Glutamatergic neuron (in vitro differentiated cells): ENCODE data around the gene UCK1. TPM values are rescaled to one million over a fixed set of nuclear protein-coding genes. Genes with fewer than 3 reads are reported as not detected.

ENCODE experiments used
- DNase-seq: peaks from one replicate; pipeline ENCODE4 v3.0.0; 2022
- H3K27ac Mint-ChIP-seq: one replicate; pipeline ENCODE4 v1.8.0; 2020; ENCODE audit warnings: mild to moderate bottlenecking, mixed read lengths, inconsistent platforms; ENCODE audit not compliant: unreplicated experiment
- H3K27me3 Mint-ChIP-seq: one replicate; pipeline ENCODE4 v1.8.0; 2020; ENCODE audit warnings: mild to moderate bottlenecking, moderate library complexity, mixed read lengths, inconsistent platforms; ENCODE audit not compliant: unreplicated experiment
- H3K36me3 Mint-ChIP-seq: one replicate; pipeline ENCODE4 v1.8.0; 2020; ENCODE audit warnings: mild to moderate bottlenecking, mixed read lengths, inconsistent platforms; ENCODE audit not compliant: unreplicated experiment
- H3K4me1 Mint-ChIP-seq: one replicate; pipeline ENCODE4 v1.8.0; 2020; ENCODE audit warnings: mild to moderate bottlenecking, low read depth, mixed read lengths, inconsistent platforms; ENCODE audit not compliant: unreplicated experiment
- H3K4me3 Mint-ChIP-seq: one replicate; pipeline ENCODE4 v1.8.0; 2020; ENCODE audit warnings: mild to moderate bottlenecking, mixed read lengths, inconsistent platforms; ENCODE audit not compliant: unreplicated experiment
- H3K9me3 Mint-ChIP-seq: one replicate; pipeline ENCODE4 v1.8.0; 2020; ENCODE audit warnings: mild to moderate bottlenecking, moderate library complexity, mixed read lengths, inconsistent platforms; ENCODE audit not compliant: unreplicated experiment
- CTCF ChIP-seq: fragments of 200-600 bp; sonication (generic); IDR thresholded peaks from one replicate; pipeline ENCODE4 v1.5.0; 2021; ENCODE audit not compliant: partially characterized antibody, unreplicated experiment
- total RNA-seq: library from RNA; stranded (reverse); fragmentation: NEBNext Ultra II Directional; extraction: Animal tissue kit (Norgen Biotek cat#: 25700); gene quantifications from one replicate; pipeline ENCODE4 v1.2.1, GENCODE V29; 2021; ENCODE audit not compliant: unreplicated experiment

Gene UCK1
- total RNA-seq, 1 donor from 2014 or later = 24.8 TPM

- Mint-ChIP-seq H3K36me3 (peaks cover 9% of the 10 kb centered on the region), H3K4me1 (no peaks in the 10 kb centered on the region), H3K27ac (no peak overlapping the region), H3K4me3 (no peak overlapping the region), H3K9me3 (peaks cover 14% of the 10 kb centered on the region), H3K27me3 (peaks cover 5% of the 10 kb centered on the region)
- no peak for TF ChIP-seq CTCF
- no peak for DNase-seq
These were observed 36.8 kb upstream of the UCK1 start for GRCh38 chr9:131567910-131568309.

GRCh38 chr9:131566158-131566557 lies 35.1 kb upstream of the UCK1 start:
- H3K9me3 Mint-ChIP-seq = peaks cover 15% of the 10 kb centered on the region
- peak overlapping the region; percentile 28 for H3K27ac Mint-ChIP-seq
- DNase-seq = no peak
- no peak overlapping the region for H3K4me3 Mint-ChIP-seq
- no peaks in the 10 kb centered on the region for H3K4me1 Mint-ChIP-seq
- H3K27me3 Mint-ChIP-seq = peaks cover 5% of the 10 kb centered on the region
- H3K36me3 Mint-ChIP-seq = peaks cover 9% of the 10 kb centered on the region
- no peak for TF ChIP-seq CTCF

GRCh38 chr9:131565369-131565768 lies 34.3 kb upstream of the UCK1 start:
- no peak for TF ChIP-seq CTCF
- Mint-ChIP-seq H3K4me3 (no peak overlapping the region), H3K36me3 (peaks cover 9% of the 10 kb centered on the region), H3K4me1 (no peaks in the 10 kb centered on the region), H3K9me3 (peaks cover 15% of the 10 kb centered on the region), H3K27ac (no peak overlapping the region), H3K27me3 (peaks cover 4% of the 10 kb centered on the region)
- DNase-seq = no peak

- Mint-ChIP-seq H3K36me3 (no peaks in the 10 kb centered on the region), H3K27ac (no peak overlapping the region), H3K4me1 (no peaks in the 10 kb centered on the region), H3K9me3 (peaks cover 11% of the 10 kb centered on the region), H3K27me3 (peaks cover 2% of the 10 kb centered on the region), H3K4me3 (no peak overlapping the region)
- DNase-seq = no peak
- no peak for TF ChIP-seq CTCF
These were observed 31.2 kb upstream of the UCK1 start for GRCh38 chr9:131562032-131562959.

GRCh38 chr9:131559421-131560000 lies 28.4 kb upstream of the UCK1 start:
- H3K27ac Mint-ChIP-seq = no peak overlapping the region
- H3K9me3 Mint-ChIP-seq = peaks cover 8% of the 10 kb centered on the region
- no peak for TF ChIP-seq CTCF
- no peaks in the 10 kb centered on the region for H3K4me1 Mint-ChIP-seq
- H3K27me3 Mint-ChIP-seq = peaks cover 15% of the 10 kb centered on the region
- H3K4me3 Mint-ChIP-seq = no peak overlapping the region
- no peak for DNase-seq
- peaks cover 12% of the 10 kb centered on the region for H3K36me3 Mint-ChIP-seq
